NCI-H345 treated with DMSO at 0.1 percent for 48 hours (cell line): ENCODE measurements around the gene ZNF316.

Experiments used
- DNase-seq: peaks from one replicate; lab custom pipeline; 2025; ENCODE audit not compliant: unreplicated experiment; lab: John Stamatoyannopoulos, UW

ZNF316 gene

DNA sequence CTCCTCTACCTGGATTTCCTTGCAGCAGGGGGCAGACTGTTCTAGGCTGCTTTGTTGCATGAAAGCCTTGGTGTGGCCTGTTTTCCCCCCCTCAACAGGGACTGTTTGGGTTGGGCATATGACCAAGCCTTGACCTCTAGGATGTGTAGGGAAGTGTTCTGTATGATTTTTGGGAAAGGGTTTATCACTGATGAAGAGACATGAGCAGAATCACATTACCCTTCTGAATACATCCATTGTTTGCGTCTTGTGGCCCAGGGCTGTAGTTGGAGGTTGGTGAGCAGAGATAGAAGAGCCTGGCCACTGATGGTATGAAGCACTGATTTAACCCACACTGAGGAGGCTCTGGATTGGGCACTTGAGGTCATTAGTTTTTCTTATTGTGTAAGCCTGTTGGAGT is 43.0 kb downstream of the ZNF316 start:
- DNase-seq: no peak

DNA sequence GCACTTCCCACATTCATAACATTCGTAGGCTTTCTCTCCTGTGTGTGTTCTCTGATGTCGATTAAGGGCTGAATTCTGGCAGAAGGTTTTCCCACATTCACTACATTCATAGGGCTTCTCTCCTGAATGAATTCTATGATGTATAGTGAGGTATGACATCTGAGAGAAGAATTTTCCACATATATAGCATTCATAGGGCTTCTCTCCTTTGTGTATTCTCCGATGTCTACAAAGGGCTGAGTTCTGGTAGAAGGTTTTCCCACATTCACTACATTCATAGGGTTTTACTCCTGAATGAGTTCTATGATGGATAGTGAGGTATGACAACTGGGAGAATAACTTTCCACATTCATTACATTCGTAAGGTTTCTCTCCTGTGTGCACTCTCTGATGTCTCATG is 54.0 kb downstream of the ZNF316 start:
- no peak for DNase-seq

DNA sequence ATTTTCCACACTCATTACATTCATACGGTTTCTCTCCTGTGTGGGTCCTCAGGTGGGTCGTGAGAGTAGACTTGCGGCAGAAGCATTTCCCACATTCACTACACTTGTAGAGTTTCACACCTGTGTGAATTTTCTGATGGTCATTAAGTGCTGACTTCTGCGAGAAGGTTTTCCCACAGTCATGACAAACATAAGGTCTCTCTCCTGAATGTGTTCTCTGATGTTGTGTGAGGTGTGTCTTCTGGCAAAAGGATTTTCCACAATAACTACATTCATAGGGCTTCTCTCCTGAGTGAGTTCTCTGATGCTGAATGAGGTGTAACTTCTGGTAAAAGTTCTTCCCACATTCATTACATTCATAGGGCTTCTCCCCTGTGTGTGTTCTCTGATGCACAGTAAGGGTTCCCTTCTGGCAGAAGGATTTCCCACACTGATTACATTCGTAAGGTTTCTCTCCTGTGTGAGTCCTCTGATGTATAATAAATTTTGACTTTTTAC is 54.5 kb downstream of the ZNF316 start:
- DNase-seq: no peak

DNA sequence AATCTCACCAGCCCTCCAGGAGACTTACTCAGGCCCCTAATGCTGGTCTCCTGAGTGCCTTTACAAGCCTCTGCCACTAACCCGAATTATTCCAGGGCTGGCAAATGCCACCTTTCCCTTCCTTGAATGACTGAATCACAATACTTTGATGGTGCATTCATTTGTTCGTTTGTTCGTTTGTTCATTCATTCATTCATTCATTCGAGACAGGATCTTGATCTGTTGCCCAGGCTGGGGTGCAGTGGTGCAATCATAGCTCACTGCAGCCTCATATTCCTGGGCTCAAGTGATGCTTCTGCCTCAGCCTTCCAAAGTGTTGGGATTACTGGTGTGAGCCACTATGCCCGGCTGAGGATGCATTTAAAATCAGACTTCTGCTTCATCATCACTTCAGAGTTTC is 63.7 kb downstream of the ZNF316 start:
- no peak for DNase-seq

DNA sequence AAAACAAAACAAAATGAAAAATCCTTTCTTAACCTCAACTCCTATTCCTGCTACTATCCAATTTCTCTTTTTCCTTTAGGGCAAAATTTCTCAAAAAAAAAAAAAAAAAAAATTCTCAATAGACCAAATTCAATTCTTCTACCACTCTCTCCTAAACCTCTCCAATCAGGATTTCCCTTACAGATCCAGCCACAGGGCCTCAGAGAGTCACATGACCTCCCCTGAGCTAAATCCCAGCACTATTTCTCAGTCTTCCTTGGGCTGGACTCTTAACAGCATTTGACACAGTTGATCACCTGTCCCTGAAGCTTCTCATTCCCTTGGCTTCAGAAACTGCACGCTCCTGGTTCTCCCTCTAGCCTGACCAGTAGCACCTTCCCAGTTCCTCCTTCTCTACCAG is 64.7 kb downstream of the ZNF316 start:
- no peak for DNase-seq
